KBM-7 (cell line): ENCODE measurements around the gene IFRD2.
A peak's percentile ranks its signal among the peaks of the same experiment; 100 is the strongest.

Experiments
- DNase-seq: peaks from one replicate; pipeline ENCODE4 v3.0.0-alpha.2; 2015
- in situ Hi-C: fragments of 300-500 bp; cut with MboI; formaldehyde crosslinking; loops from 2 replicates; pipeline ENCODE4 v1.14.3; 2020; ENCODE audit warnings: low sequenced_read_pairs, low pct_unique_long_range_greater_than_20kb, mixed read lengths

Gene IFRD2

DNA sequence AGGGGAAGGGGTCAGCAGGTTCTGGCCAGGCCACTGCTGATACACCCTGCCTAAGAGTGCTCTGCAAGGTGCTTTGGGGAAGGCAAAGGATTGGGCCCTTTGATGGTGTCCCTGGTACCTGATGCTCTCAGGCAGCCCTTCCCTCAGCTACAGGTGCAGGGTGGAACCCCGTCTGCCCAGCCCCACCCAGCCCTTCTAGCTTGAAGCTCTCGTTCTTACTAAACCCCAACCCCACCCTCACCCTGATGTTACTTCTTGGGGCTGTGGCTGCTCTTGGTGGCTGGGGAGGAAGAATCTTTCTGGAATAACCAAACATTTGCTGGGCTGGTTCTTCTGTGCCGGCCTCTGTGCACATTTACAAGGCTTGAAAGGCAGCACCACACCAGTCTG lies 49.9 kb downstream of the IFRD2 start:
- no peak for DNase-seq
- in situ Hi-C loops, result no loop called here

DNA sequence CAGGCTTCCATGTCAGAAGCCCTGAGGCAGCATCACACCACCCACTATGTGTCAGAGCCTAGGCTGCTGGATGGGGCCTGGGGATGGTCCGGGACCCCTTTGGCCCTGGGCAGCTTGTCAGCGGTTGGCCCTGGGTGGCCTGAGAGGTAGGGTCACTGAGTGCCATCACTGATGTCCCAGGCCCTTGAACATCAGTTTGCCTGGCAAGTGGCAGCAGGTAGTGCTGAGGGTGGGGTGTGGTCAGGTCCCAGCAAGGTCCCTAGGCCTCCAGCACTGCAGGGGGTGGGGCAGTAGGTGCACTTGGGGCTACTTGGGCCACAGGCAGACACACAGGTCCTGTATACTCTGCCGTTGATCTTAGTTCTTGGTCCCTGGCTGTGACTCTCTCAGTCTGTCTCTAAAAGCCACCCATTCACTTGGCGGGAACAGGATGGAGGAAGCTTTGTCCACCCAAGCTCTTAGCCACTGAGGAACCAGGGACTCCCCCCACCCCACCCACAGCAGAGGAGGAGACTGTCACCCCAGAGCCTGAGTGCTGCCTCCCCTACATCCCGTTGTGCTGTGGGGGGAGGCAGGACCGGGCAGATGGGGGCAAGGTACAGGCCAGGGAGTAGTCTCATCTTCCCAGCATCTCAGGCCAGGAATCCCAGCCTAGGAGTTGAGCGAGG lies 50.4 kb downstream of the IFRD2 start:
- in situ Hi-C loops, result no loop called here
- no peak for DNase-seq

DNA sequence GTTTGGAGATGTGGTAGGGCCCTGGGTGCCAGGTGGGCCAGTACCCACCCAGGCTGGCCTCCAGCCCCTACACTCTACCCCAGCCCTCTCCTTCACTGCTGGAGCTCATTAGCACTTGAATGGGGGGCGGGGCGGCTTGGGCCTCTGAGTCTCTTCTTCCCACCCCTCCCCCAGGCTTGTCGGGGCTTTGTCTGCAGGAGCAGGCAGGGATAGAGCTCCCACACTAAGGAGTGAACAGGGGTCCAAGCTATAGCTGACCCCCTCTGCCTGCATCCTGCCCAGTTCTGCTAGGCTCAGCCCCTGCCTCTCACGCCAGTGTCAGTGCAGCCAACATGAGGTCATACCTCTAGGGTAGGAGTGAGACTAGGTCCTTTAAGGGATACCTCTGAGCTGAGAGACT lies 51.1 kb downstream of the IFRD2 start:
- no peak for DNase-seq
- in situ Hi-C loops, result no loop called here

- in situ Hi-C loops, result no loop called here
- no peak for DNase-seq
Measured at GRCh38 chr3:50239649-50240048, 52.6 kb downstream of the IFRD2 start.

DNA sequence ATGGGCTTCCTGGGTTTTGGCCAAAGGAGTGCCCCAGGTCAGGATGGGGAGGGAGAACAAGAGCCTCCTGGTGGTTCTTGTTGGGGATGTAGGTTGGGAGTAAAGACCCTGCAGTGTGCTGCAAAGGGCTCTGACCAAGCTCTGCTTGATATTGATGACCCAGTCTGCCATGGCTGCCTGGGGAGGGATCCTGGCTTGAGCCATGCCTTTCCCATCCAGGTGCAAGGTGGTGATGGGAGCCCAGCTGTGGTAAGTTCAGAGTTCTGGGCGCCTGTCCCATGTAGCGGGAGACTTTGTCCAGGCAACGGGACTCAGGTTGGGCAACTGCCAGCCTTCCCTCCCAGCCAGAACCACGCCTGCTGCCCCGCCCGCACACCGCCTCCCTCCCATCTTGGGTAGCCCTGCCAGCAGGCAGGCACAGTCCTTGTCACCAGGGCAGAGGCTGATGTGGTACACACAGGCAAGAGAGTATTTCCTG lies 53.6 kb downstream of the IFRD2 start:
- no peak for DNase-seq
- in situ Hi-C loops, result no loop called here

DNA sequence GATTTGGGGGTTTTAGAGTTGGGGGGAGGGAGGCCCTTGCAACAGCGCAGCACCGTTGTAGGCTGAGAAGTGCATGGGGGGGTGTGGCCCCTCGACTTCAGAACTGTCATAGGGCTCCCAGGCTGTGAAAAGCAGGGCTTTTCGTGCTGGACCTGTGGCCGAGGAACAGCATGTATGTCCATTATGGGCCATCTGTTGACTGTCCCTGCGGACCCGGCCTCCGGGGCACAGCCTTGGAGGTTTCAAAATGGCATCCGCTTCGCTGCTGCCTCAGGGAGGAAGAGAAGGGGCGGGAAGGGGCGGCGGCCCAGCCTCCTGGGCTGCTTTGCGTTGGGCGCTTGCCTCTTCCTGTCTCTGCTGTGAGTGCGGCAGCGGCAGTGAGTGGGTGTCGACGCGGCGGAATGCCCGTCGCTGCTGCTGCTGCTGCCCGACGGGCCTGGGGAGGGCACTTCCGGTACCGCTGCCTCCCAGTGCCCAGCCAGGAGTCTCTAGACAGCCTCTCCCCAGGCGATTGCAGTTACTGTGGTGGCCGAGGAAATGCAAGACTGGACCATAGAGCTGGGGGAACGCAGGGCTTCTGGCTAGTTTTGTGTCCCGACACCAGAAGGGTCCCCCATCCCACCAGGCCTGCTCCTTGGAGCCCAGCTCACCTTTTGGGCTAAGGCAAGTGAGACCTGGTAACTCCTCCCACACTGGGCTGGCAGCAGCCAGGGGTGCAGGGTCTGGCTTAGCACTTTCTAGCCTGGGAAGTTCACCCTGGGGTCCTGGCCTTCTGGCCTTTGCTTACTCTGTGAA lies 54.3 kb downstream of the IFRD2 start:
- in situ Hi-C loops, result no loop called here
- peak; percentile 90 for DNase-seq
